ENCODE measurements around the gene NECTIN1. TPM values are rescaled to one million over a fixed set of nuclear protein-coding genes. Genes with fewer than 3 reads are reported as not detected.

Gene NECTIN1
- total and polyA plus RNA-seq, 4 donors, result 4.7 to 18.3 (median 7.3) TPM

GRCh38 chr11:119610836-119611426, 118.1 kb downstream of the NECTIN1 start:
- H3K4me1 ChIP-seq (ENCODE audit: control insufficient read depth in 5 of 5, insufficient read depth in 5 of 5, low read length in 5 of 5), result no peaks in the 10 kb centered on the region
- 95 to 96% methylated on average over 5 of the region's 5 CpGs for WGBS, 2 donors

GRCh38 chr11:119608781-119609180, 120.2 kb downstream of the NECTIN1 start:
- H3K9ac ChIP-seq (ENCODE audit: insufficient read depth in 1 of 2, low read length in 2 of 2), result no peak overlapping the region
- ATAC-seq (ENCODE audit: insufficient read depth, low FRiP score), result no peak
- no peaks in the 10 kb centered on the region for H3K4me1 ChIP-seq (ENCODE audit: control insufficient read depth in 5 of 5, insufficient read depth in 5 of 5, low read length in 5 of 5)
- no peak for TF ChIP-seq CTCF (IDR thresholded peaks at IDR 0.05; ENCODE audit: control extremely low read depth, extremely low read depth)
- no peaks in the 10 kb centered on the region for H3K36me3 ChIP-seq (ENCODE audit: control insufficient read depth in 4 of 4, insufficient read depth in 4 of 4, low read length in 4 of 4)
- peaks cover 2 to 13% (median 6%) of the 10 kb centered on the region in 3 donors for H3K27me3 ChIP-seq (ENCODE audit: control insufficient read depth in 3 of 3, insufficient read depth in 3 of 3, low read length in 2 of 3)
- WGBS, 2 donors, result 65 to 67% methylated on average over 4 of the region's 4 CpGs
- no peak overlapping the region for H3K27ac ChIP-seq (ENCODE audit: low read depth in 1 of 2, low read length in 1 of 2)
- no peak for DNase-seq
- H3K9me3 ChIP-seq (ENCODE audit: control insufficient read depth in 4 of 4, insufficient read depth in 3 of 4, low read length in 3 of 4), result no peaks in the 10 kb centered on the region
- no peak overlapping the region for H3K4me3 ChIP-seq

More at GRCh38 chr11:119610836-119611426, 118.1 kb downstream of the NECTIN1 start:
- H3K27ac ChIP-seq (ENCODE audit: low read depth in 1 of 2, low read length in 1 of 2), result no peak overlapping the region
- no peaks in the 10 kb centered on the region for H3K36me3 ChIP-seq (ENCODE audit: control insufficient read depth in 4 of 4, insufficient read depth in 4 of 4, low read length in 4 of 4)
- DNase-seq (no peak), ATAC-seq (ENCODE audit: insufficient read depth, low FRiP score) (no peak)
- H3K9ac ChIP-seq (ENCODE audit: insufficient read depth in 1 of 2, low read length in 2 of 2), result no peak overlapping the region
- peaks cover 2 to 13% (median 6%) of the 10 kb centered on the region in 3 donors for H3K27me3 ChIP-seq (ENCODE audit: control insufficient read depth in 3 of 3, insufficient read depth in 3 of 3, low read length in 2 of 3)
- TF ChIP-seq CTCF (IDR thresholded peaks at IDR 0.05; ENCODE audit: control extremely low read depth, extremely low read depth), result no peak
- no peak overlapping the region for H3K4me3 ChIP-seq
- H3K9me3 ChIP-seq (ENCODE audit: control insufficient read depth in 4 of 4, insufficient read depth in 3 of 4, low read length in 3 of 4), result no peaks in the 10 kb centered on the region

GRCh38 chr11:119608201-119608600, 120.8 kb downstream of the NECTIN1 start:
- H3K9me3 ChIP-seq (ENCODE audit: control insufficient read depth in 4 of 4, insufficient read depth in 3 of 4, low read length in 3 of 4), result peaks cover 0 to 1% (median 0%) of the 10 kb centered on the region in 4 donors
- H3K9ac ChIP-seq (ENCODE audit: insufficient read depth in 1 of 2, low read length in 2 of 2), result no peak overlapping the region
- H3K27me3 ChIP-seq (ENCODE audit: control insufficient read depth in 3 of 3, insufficient read depth in 3 of 3, low read length in 2 of 3), result peaks cover 2 to 13% (median 6%) of the 10 kb centered on the region in 3 donors
- no peak for TF ChIP-seq CTCF (IDR thresholded peaks at IDR 0.05; ENCODE audit: control extremely low read depth, extremely low read depth)
- H3K4me3 ChIP-seq, result no peak overlapping the region
- no peaks in the 10 kb centered on the region for H3K36me3 ChIP-seq (ENCODE audit: control insufficient read depth in 4 of 4, insufficient read depth in 4 of 4, low read length in 4 of 4)
- no peak overlapping the region for H3K27ac ChIP-seq (ENCODE audit: low read depth in 1 of 2, low read length in 1 of 2)
- no peak for ATAC-seq (ENCODE audit: insufficient read depth, low FRiP score)
- no peaks in the 10 kb centered on the region for H3K4me1 ChIP-seq (ENCODE audit: control insufficient read depth in 5 of 5, insufficient read depth in 5 of 5, low read length in 5 of 5)
- 74 to 78% methylated on average over 6 of the region's 6 CpGs for whole genome bisulfite sequencing, 2 donors
- no peak for DNase-seq

- Histone ChIP-seq H3K27me3 (ENCODE audit: control insufficient read depth in 3 of 3, insufficient read depth in 3 of 3, low read length in 2 of 3) (peaks cover 2 to 13% (median 6%) of the 10 kb centered on the region in 3 donors), H3K9me3 (ENCODE audit: control insufficient read depth in 4 of 4, insufficient read depth in 3 of 4, low read length in 3 of 4) (peaks cover 0 to 3% (median 0%) of the 10 kb centered on the region in 4 donors), H3K4me1 (ENCODE audit: control insufficient read depth in 5 of 5, insufficient read depth in 5 of 5, low read length in 5 of 5) (no peaks in the 10 kb centered on the region), H3K27ac (ENCODE audit: low read depth in 1 of 2, low read length in 1 of 2) (no peak overlapping the region), H3K4me3 (no peak overlapping the region), H3K36me3 (ENCODE audit: control insufficient read depth in 4 of 4, insufficient read depth in 4 of 4, low read length in 4 of 4) (no peaks in the 10 kb centered on the region), H3K9ac (ENCODE audit: insufficient read depth in 1 of 2, low read length in 2 of 2) (no peak overlapping the region)
- DNase-seq (no peak), ATAC-seq (ENCODE audit: insufficient read depth, low FRiP score) (no peak)
- 38 to 42% methylated on average over 5 of the region's 5 CpGs for WGBS, 2 donors
- no peak for TF ChIP-seq CTCF (IDR thresholded peaks at IDR 0.05; ENCODE audit: control extremely low read depth, extremely low read depth)
Observed at GRCh38 chr11:119607726-119608125, 121.3 kb downstream of the NECTIN1 start.

All from lung (tissue), 12 donors.